ENCODE results near the gene GLRX. TPM values are rescaled to one million over a fixed set of nuclear protein-coding genes. Genes with fewer than 3 reads are reported as not detected.
A peak's percentile ranks its signal among the peaks of the same experiment; 100 is the strongest.
"Not testable (repeated sequence)": the region's sequence is repeated elsewhere in the genome, so short reads cannot be mapped to it uniquely, and the experiment has no call there.

Gene GLRX, protein sequence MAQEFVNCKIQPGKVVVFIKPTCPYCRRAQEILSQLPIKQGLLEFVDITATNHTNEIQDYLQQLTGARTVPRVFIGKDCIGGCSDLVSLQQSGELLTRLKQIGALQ
- total RNA-seq (2022): 17.9 and 26.4 TPM in 2 replicates
- percentile 42 among the genes with signal in this experiment for Bru-seq, nascent RNA
- BruChase-seq, experiment 1, labeled RNA remaining after a 2-hour chase: percentile 40 among the genes with signal in this experiment
- BruChase-seq, experiment 2, labeled RNA remaining after a 6-hour chase: percentile 45 among the genes with signal in this experiment
- long read RNA-seq, transcript GLRX-201 (3 exons, 1,211 nt): major isoform, 25 of 38 reads
- long read RNA-seq, partial matches to known transcripts: 1 of 38 reads
- long read RNA-seq, other reads (novel, unspliced or antisense): 11 of 38 reads

DNA sequence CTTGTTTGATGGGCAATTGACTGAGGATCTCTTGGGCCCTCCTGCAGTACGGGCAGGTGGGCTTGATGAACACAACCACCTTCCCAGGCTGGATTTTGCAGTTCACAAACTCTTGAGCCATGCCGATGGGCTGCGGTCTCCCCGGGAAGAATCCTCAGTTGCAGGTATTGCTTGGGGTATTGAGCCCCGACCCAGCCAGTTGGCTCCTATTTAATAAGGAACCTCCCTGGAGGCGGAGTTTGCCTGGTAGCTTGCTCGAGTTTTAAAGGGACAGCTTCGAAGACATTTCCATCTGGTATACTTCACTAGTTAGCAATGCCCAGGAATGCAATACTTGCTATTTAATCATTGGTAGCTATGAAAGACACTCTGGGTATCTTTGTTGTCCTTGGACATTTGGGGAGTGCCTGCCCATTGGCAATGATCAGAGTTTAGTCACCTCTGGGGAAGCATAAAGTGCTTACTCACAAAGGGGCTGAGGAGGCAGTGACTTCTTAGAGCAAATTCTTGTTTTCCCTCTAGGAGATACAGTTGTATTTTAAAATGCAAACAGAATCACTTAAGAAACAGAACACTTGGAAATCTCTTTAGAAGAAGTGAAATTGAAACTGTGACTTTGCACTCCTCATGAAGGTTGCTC lies at the start of gene GLRX:
Gene GLRX (minus strand): TSS at position 185 of the 640 bp plus-strand sequence. CDS start 64 bp downstream, at position 121.
- BruUV-seq (replicated peaks): no TSS peak
- Histone ChIP-seq H3K9me3 (no peaks in the 10 kb centered on the region), H3K4me3 (ENCODE audit: low read depth, low read length) (peak within 1 kb of the TSS; percentile 59), H3K4me1 (peaks cover 34% of the 10 kb centered on the region), H3K27me3 (replicated peaks; ENCODE audit: control insufficient read depth, insufficient read depth, low read length) (no peaks in the 10 kb centered on the region), H3K36me3 (ENCODE audit: control insufficient read depth, insufficient read depth, low read length) (no peaks in the 10 kb centered on the region)
- Mint-ChIP-seq H3K4me1 (ENCODE audit: low read depth, unreplicated experiment) (peaks cover 21% of the 10 kb centered on the region), H3K4me3 (ENCODE audit: unreplicated experiment) (peak within 1 kb of the TSS; percentile 82), H3K27me3 (ENCODE audit: insufficient read depth, unreplicated experiment) (no peaks in the 10 kb centered on the region), H3K27ac (ENCODE audit: unreplicated experiment) (peak within 1 kb of the TSS; percentile 63), H3K36me3 (ENCODE audit: insufficient read depth, unreplicated experiment) (peaks cover 5% of the 10 kb centered on the region), H3K9me3 (ENCODE audit: unreplicated experiment) (no peaks in the 10 kb centered on the region)
- CTCF ChIA-PET: interaction anchor here (1.0 to 1.3 kb wide), 4 partner anchors 9 to 49 kb away, joined by 3 to 10 read pairs (median 4); no protein-coding TSS in a partner anchor
- TF ChIP-seq CTCF (IDR thresholded peaks at IDR 0.05; ENCODE audit: insufficient read depth in 1 of 2, low read depth in 1 of 2, low read length in 1 of 2, severe bottlenecking in 1 of 2, unreplicated experiment in 1 of 2): no peak
- POLR2A ChIA-PET: interaction anchor here (0.6 to 1.2 kb wide), 6 partner anchors 10 to 72 kb away, joined by 3 to 11 read pairs (median 3); no protein-coding TSS in a partner anchor
- DNase-seq: peak; percentile 69 to 70
- intact Hi-C loops (cut with micrococcal nuclease; ENCODE audit: unreplicated experiment): loop anchor here (1.0 to 10.0 kb wide), 6 partner anchors 10 to 1282 kb away; no protein-coding TSS in a partner anchor

- CTCF ChIA-PET: no interaction called here
- no peak for DNase-seq
- Mint-ChIP-seq H3K27ac (ENCODE audit: unreplicated experiment) (no peak overlapping the region), H3K27me3 (ENCODE audit: insufficient read depth, unreplicated experiment) (no peaks in the 10 kb centered on the region), H3K4me1 (ENCODE audit: low read depth, unreplicated experiment) (no peaks in the 10 kb centered on the region), H3K36me3 (ENCODE audit: insufficient read depth, unreplicated experiment) (no peaks in the 10 kb centered on the region), H3K4me3 (ENCODE audit: unreplicated experiment) (no peak overlapping the region), H3K9me3 (ENCODE audit: unreplicated experiment) (peaks cover 9% of the 10 kb centered on the region)
- peaks cover 5% of the 10 kb centered on the region; the same call in 1 of the 2 replicates for H3K4me1 ChIP-seq
- H3K9me3 ChIP-seq: no peaks in the 10 kb centered on the region
- no peaks in the 10 kb centered on the region for H3K36me3 ChIP-seq (ENCODE audit: control insufficient read depth, insufficient read depth, low read length)
- H3K4me3 ChIP-seq (ENCODE audit: low read depth, low read length): no peak overlapping the region
- TF ChIP-seq CTCF (IDR thresholded peaks at IDR 0.05; ENCODE audit: insufficient read depth in 1 of 2, low read depth in 1 of 2, low read length in 1 of 2, severe bottlenecking in 1 of 2, unreplicated experiment in 1 of 2): no peak
- no TSS peak for BruUV-seq (replicated peaks)
- intact Hi-C loops (cut with micrococcal nuclease; ENCODE audit: unreplicated experiment): no loop called here
- H3K27me3 ChIP-seq (replicated peaks; ENCODE audit: control insufficient read depth, insufficient read depth, low read length): no peaks in the 10 kb centered on the region
- POLR2A ChIA-PET: no interaction called here
Observed at GRCh38 chr5:95871146-95871806, 48.8 kb upstream of the GLRX start.

- no peak for DNase-seq
- H3K4me1 Mint-ChIP-seq (ENCODE audit: low read depth, unreplicated experiment): peaks cover 3% of the 10 kb centered on the region
- Histone ChIP-seq H3K36me3 (ENCODE audit: control insufficient read depth, insufficient read depth, low read length) (no peaks in the 10 kb centered on the region), H3K4me3 (ENCODE audit: low read depth, low read length) (no peak overlapping the region), H3K9me3 (no peaks in the 10 kb centered on the region), H3K27me3 (replicated peaks; ENCODE audit: control insufficient read depth, insufficient read depth, low read length) (no peaks in the 10 kb centered on the region), H3K4me1 (peaks cover 14% of the 10 kb centered on the region)
- no peaks in the 10 kb centered on the region for H3K27me3 Mint-ChIP-seq (ENCODE audit: insufficient read depth, unreplicated experiment)
- BruUV-seq (replicated peaks): no TSS peak
- no peak overlapping the region for H3K4me3 Mint-ChIP-seq (ENCODE audit: unreplicated experiment)
- ChIA-PET POLR2A (no interaction called here), CTCF (no interaction called here)
- H3K36me3 Mint-ChIP-seq (ENCODE audit: insufficient read depth, unreplicated experiment): no peaks in the 10 kb centered on the region
- intact Hi-C loops (cut with micrococcal nuclease; ENCODE audit: unreplicated experiment): no loop called here
- no peak overlapping the region for H3K27ac Mint-ChIP-seq (ENCODE audit: unreplicated experiment)
- no peak for TF ChIP-seq CTCF (IDR thresholded peaks at IDR 0.05; ENCODE audit: insufficient read depth in 1 of 2, low read depth in 1 of 2, low read length in 1 of 2, severe bottlenecking in 1 of 2, unreplicated experiment in 1 of 2)
- peaks cover 9% of the 10 kb centered on the region for H3K9me3 Mint-ChIP-seq (ENCODE audit: unreplicated experiment)
Observed at GRCh38 chr5:95870105-95870672, 47.7 kb upstream of the GLRX start.

GRCh38 chr5:95869173-95869855 lies 46.8 kb upstream of the GLRX start:
- intact Hi-C loops (cut with micrococcal nuclease; ENCODE audit: unreplicated experiment): not testable (repeated sequence)

More at GRCh38 chr5:95869173-95869855, 46.8 kb upstream of the GLRX start:
- CTCF ChIA-PET; H3K27me3 Mint-ChIP-seq (ENCODE audit: insufficient read depth, unreplicated experiment); H3K9me3 Mint-ChIP-seq (ENCODE audit: unreplicated experiment); DNase-seq; H3K9me3 ChIP-seq; POLR2A ChIA-PET; H3K27me3 ChIP-seq (replicated peaks; ENCODE audit: control insufficient read depth, insufficient read depth, low read length); H3K36me3 ChIP-seq (ENCODE audit: control insufficient read depth, insufficient read depth, low read length); H3K4me1 Mint-ChIP-seq (ENCODE audit: low read depth, unreplicated experiment); H3K36me3 Mint-ChIP-seq (ENCODE audit: insufficient read depth, unreplicated experiment); H3K4me3 Mint-ChIP-seq (ENCODE audit: unreplicated experiment); H3K27ac Mint-ChIP-seq (ENCODE audit: unreplicated experiment); BruUV-seq (replicated peaks); H3K4me3 ChIP-seq (ENCODE audit: low read depth, low read length): not testable (repeated sequence)
- H3K4me1 ChIP-seq: peaks cover 23% of the 10 kb centered on the region
